NCI-H1694 (cell line): ENCODE results near the gene OR4D10.
"Not testable (repeated sequence)": the region's sequence is repeated elsewhere in the genome, so short reads cannot be mapped to it uniquely, and the experiment has no call there.

Source experiments
- DNase-seq: peaks from one replicate; lab custom pipeline; 2025; lab: John Stamatoyannopoulos, UW

The OR4D10 gene

GRCh38 chr11:59473015-59473414 is at the start of gene OR4D10:
Gene OR4D10 (plus strand): TSS chr11:59473315. CDS start chr11:59477430, 4,115 bp downstream.
- DNase-seq, result no peak

GRCh38 chr11:59423835-59424234 is 49.3 kb upstream of the OR4D10 start:
- no peak for DNase-seq

GRCh38 chr11:59425131-59425530 is 48.0 kb upstream of the OR4D10 start:
- no peak for DNase-seq

- DNase-seq, result no peak
Observed at GRCh38 chr11:59426361-59427067, 46.6 kb upstream of the OR4D10 start, which contains the start of gene OR5A2. Gene OR5A2 (minus strand): TSS chr11:59426413. CDS start chr11:59422953, 3,460 bp downstream.

- no peak for DNase-seq
Observed at GRCh38 chr11:59427068-59427382, 46.1 kb upstream of the OR4D10 start.

GRCh38 chr11:59429924-59430516 is 43.1 kb upstream of the OR4D10 start:
- peak; percentile 66 for DNase-seq

- no peak for DNase-seq
Observed at GRCh38 chr11:59436169-59436568, 36.9 kb upstream of the OR4D10 start, which contains the start of gene OR5A1. Gene OR5A1 (plus strand): TSS chr11:59436469. CDS start chr11:59443169, 6,700 bp downstream.

- no peak for DNase-seq
Observed at GRCh38 chr11:59437770-59438169, 35.3 kb upstream of the OR4D10 start.

- not testable (repeated sequence) for DNase-seq
Observed at GRCh38 chr11:59445624-59446023, 27.5 kb upstream of the OR4D10 start.

- no peak for DNase-seq
Observed at GRCh38 chr11:59448484-59448883, 24.6 kb upstream of the OR4D10 start.

- no peak for DNase-seq
Observed at GRCh38 chr11:59456661-59457060, 16.5 kb upstream of the OR4D10 start, which contains the start of gene OR4D6. Gene OR4D6 (plus strand): TSS chr11:59456961. CDS start chr11:59456961, 0 bp downstream.

- DNase-seq, result no peak
Observed at GRCh38 chr11:59459916-59460315, 13.2 kb upstream of the OR4D10 start.

- DNase-seq, result no peak
Observed at GRCh38 chr11:59463190-59463641, 9.9 kb upstream of the OR4D10 start.

GRCh38 chr11:59475176-59475575 is 2.1 kb downstream of the OR4D10 start:
- no peak for DNase-seq

- DNase-seq, result no peak
Observed at GRCh38 chr11:59479906-59480305, 6.8 kb downstream of the OR4D10 start.

GRCh38 chr11:59480359-59480758 is 7.2 kb downstream of the OR4D10 start:
- DNase-seq, result no peak

GRCh38 chr11:59501931-59502330 is 28.8 kb downstream of the OR4D10 start:
- DNase-seq, result no peak

GRCh38 chr11:59503276-59503675 is 30.2 kb downstream of the OR4D10 start, which contains the start of gene OR4D11:
Gene OR4D11 (plus strand): TSS chr11:59503576. CDS start chr11:59503576, 0 bp downstream.
- DNase-seq, result no peak

- DNase-seq, result no peak
Observed at GRCh38 chr11:59510941-59511589, 38.0 kb downstream of the OR4D10 start, which contains the start of gene OR4D9. Gene OR4D9 (plus strand): TSS chr11:59511539. CDS start chr11:59514913, 3,374 bp downstream.

- DNase-seq, result no peak
Observed at GRCh38 chr11:59511675-59512074, 38.6 kb downstream of the OR4D10 start.

GRCh38 chr11:59520139-59520538 is 47.0 kb downstream of the OR4D10 start:
- not testable (repeated sequence) for DNase-seq

GRCh38 chr11:59520741-59521140 is 47.6 kb downstream of the OR4D10 start:
- no peak for DNase-seq

GRCh38 chr11:59523541-59523940 is 50.4 kb downstream of the OR4D10 start:
- no peak for DNase-seq
